ENCODE measurements around the gene PTCH1.

Gene PTCH1

GRCh38 chr9:95516734-95517558, at the start of gene PTCH1:
Gene PTCH1 (minus strand): TSS chr9:95516971.
- peaks cover 0 to 3% of the 10 kb centered on the region in 2 experiments for H3K4me1 ChIP-seq (ENCODE audit: control insufficient read depth in 1 of 2, insufficient read depth in 1 of 2, low read depth in 1 of 2, low read length in 1 of 2)
- peaks cover 100% of the 10 kb centered on the region for H3K27me3 ChIP-seq
- H3K9me3 ChIP-seq = no peaks in the 10 kb centered on the region
- no peak for TF ChIP-seq CTCF (IDR thresholded peaks at IDR 0.05)
- H3K36me3 ChIP-seq = no peaks in the 10 kb centered on the region
- H3K27ac ChIP-seq = no peak within 1 kb of the TSS
- H3K4me3 ChIP-seq (ENCODE audit: low read depth in 1 of 2, low read length in 1 of 2) = no peak within 1 kb of the TSS

- TF ChIP-seq CTCF (IDR thresholded peaks at IDR 0.05) = no peak
- no peak overlapping the region for H3K27ac ChIP-seq
- H3K4me1 ChIP-seq (ENCODE audit: control insufficient read depth in 1 of 2, insufficient read depth in 1 of 2, low read depth in 1 of 2, low read length in 1 of 2) = no peaks in the 10 kb centered on the region
- H3K36me3 ChIP-seq = no peaks in the 10 kb centered on the region
- H3K9me3 ChIP-seq = no peaks in the 10 kb centered on the region
- H3K27me3 ChIP-seq = peaks cover 50% of the 10 kb centered on the region
- no peak overlapping the region for H3K4me3 ChIP-seq (ENCODE audit: low read depth in 1 of 2, low read length in 1 of 2)
Measured at GRCh38 chr9:95565982-95566381, 49.2 kb upstream of the PTCH1 start.

DNA sequence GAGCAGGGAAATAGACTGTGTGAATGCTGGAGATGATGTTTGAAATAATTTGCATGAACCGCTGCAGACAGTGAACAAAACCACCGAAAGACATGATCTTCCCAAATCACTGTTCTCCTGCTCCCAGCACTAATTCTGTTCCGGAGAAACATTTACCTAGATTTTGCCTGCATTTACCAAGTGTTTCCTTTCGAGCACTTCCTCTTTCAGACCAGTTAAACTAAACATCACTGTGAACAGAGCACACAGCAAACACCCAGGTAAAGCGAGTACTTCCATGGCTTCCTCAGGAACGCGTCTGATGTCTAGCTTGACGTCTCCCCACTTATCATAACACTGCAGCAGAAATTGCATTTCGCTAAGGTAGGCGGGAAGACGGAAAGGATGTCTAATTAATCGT, 45.1 kb upstream of the PTCH1 start:
- no peak for TF ChIP-seq CTCF (IDR thresholded peaks at IDR 0.05)
- Histone ChIP-seq H3K4me3 (ENCODE audit: low read depth in 1 of 2, low read length in 1 of 2) (no peak overlapping the region), H3K27ac (no peak overlapping the region), H3K36me3 (no peaks in the 10 kb centered on the region), H3K9me3 (no peaks in the 10 kb centered on the region), H3K4me1 (ENCODE audit: control insufficient read depth in 1 of 2, insufficient read depth in 1 of 2, low read depth in 1 of 2, low read length in 1 of 2) (no peaks in the 10 kb centered on the region), H3K27me3 (peaks cover 19% of the 10 kb centered on the region)

GRCh38 chr9:95557142-95557541, 40.4 kb upstream of the PTCH1 start:
- no peaks in the 10 kb centered on the region for H3K36me3 ChIP-seq
- no peaks in the 10 kb centered on the region for H3K4me1 ChIP-seq (ENCODE audit: control insufficient read depth in 1 of 2, insufficient read depth in 1 of 2, low read depth in 1 of 2, low read length in 1 of 2)
- H3K9me3 ChIP-seq = no peaks in the 10 kb centered on the region
- peaks cover 36% of the 10 kb centered on the region for H3K27me3 ChIP-seq
- no peak overlapping the region for H3K27ac ChIP-seq
- no peak for TF ChIP-seq CTCF (IDR thresholded peaks at IDR 0.05)
- no peak overlapping the region for H3K4me3 ChIP-seq (ENCODE audit: low read depth in 1 of 2, low read length in 1 of 2)

DNA sequence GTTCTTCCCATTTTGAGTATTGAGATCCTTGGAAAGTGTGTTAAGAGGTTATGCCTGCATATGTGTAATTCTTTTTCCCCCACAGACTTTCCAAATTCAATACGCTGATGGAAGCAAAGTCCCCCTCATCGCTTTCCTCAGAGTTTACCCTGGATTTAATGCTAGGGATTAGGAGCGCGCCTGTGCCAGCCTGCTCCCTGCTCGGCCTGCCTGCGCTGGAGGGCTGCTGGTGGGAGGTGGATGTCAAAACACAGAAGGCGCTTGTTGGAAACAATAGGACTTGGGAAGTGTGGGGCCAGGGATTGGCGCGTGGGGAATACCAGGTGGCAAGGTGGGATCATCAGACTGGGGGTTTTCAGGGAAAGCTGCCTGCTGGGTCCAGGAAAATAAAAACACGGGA, 39.8 kb upstream of the PTCH1 start:
- no peak for TF ChIP-seq CTCF (IDR thresholded peaks at IDR 0.05)
- H3K27ac ChIP-seq = no peak overlapping the region
- peaks cover 34% of the 10 kb centered on the region for H3K27me3 ChIP-seq
- H3K4me3 ChIP-seq (ENCODE audit: low read depth in 1 of 2, low read length in 1 of 2) = no peak overlapping the region
- no peaks in the 10 kb centered on the region for H3K36me3 ChIP-seq
- no peaks in the 10 kb centered on the region for H3K4me1 ChIP-seq (ENCODE audit: control insufficient read depth in 1 of 2, insufficient read depth in 1 of 2, low read depth in 1 of 2, low read length in 1 of 2)
- no peaks in the 10 kb centered on the region for H3K9me3 ChIP-seq

Measured in neutrophil (primary cell).